8988T (cell line): ENCODE measurements around the gene BTNL9.
"Not testable (repeated sequence)": the region's sequence is repeated elsewhere in the genome, so short reads cannot be mapped to it uniquely, and the experiment has no call there.

Experiments used
- DNase-seq: peaks from one replicate; pipeline ENCODE4 v3.0.0; 2011

The BTNL9 gene

GRCh38 chr5:181039931-181040630 is at the start of gene BTNL9:
TSS of gene BTNL9 (plus strand) at chr5:181040266. CDS start at chr5:181045490, 5,224 bp downstream.
- no peak for DNase-seq

GRCh38 chr5:180990882-180991242 is 49.2 kb upstream of the BTNL9 start:
- no peak for DNase-seq

- no peak for DNase-seq
These were observed 38.1 kb upstream of the BTNL9 start for GRCh38 chr5:181001947-181002346.

- DNase-seq = no peak
These were observed 34.3 kb upstream of the BTNL9 start for GRCh38 chr5:181005791-181006190.

GRCh38 chr5:181008136-181008535 is 31.9 kb upstream of the BTNL9 start:
- no peak for DNase-seq

GRCh38 chr5:181010018-181010417 is 30.0 kb upstream of the BTNL9 start:
- not testable (repeated sequence) for DNase-seq

GRCh38 chr5:181014654-181015053 is 25.4 kb upstream of the BTNL9 start:
- not testable (repeated sequence) for DNase-seq

GRCh38 chr5:181017448-181017847 is 22.6 kb upstream of the BTNL9 start:
- DNase-seq = not testable (repeated sequence)

- no peak for DNase-seq
These were observed 19.4 kb upstream of the BTNL9 start for GRCh38 chr5:181020688-181021087.

- DNase-seq = no peak
These were observed 15.6 kb upstream of the BTNL9 start for GRCh38 chr5:181024245-181025064.

- no peak for DNase-seq
These were observed 12.5 kb upstream of the BTNL9 start for GRCh38 chr5:181027452-181028031.

GRCh38 chr5:181028032-181028819 is 11.8 kb upstream of the BTNL9 start:
- DNase-seq = no peak

- DNase-seq = no peak
These were observed 8.3 kb upstream of the BTNL9 start for GRCh38 chr5:181031716-181032115.

- DNase-seq = no peak
These were observed 3.9 kb upstream of the BTNL9 start for GRCh38 chr5:181035991-181036815.

- DNase-seq = no peak
These were observed 3.2 kb upstream of the BTNL9 start for GRCh38 chr5:181036816-181037364.

GRCh38 chr5:181037365-181037861 is 2.7 kb upstream of the BTNL9 start:
- DNase-seq = no peak

- DNase-seq = no peak
These were observed 595 bp upstream of the BTNL9 start for GRCh38 chr5:181039471-181039870.

- DNase-seq = no peak
These were observed 522 bp downstream of the BTNL9 start for GRCh38 chr5:181040631-181040945.

- no peak for DNase-seq
These were observed 977 bp downstream of the BTNL9 start for GRCh38 chr5:181041043-181041442.

GRCh38 chr5:181042036-181042713 is 2.1 kb downstream of the BTNL9 start:
- DNase-seq = no peak

GRCh38 chr5:181042722-181043121 is 2.7 kb downstream of the BTNL9 start:
- DNase-seq = no peak
